Left ventricle myocardium inferior (tissue), 1 donor: Measurements from ENCODE around the gene OGT. TPM values are rescaled to one million over a fixed set of nuclear protein-coding genes. Genes with fewer than 3 reads are reported as not detected.
A peak's percentile ranks its signal among the peaks of the same experiment; 100 is the strongest.
"Not testable (repeated sequence)": the region's sequence is repeated elsewhere in the genome, so short reads cannot be mapped to it uniquely, and the experiment has no call there.

Experiments used
- DNase-seq: peaks from one replicate; pipeline ENCODE4 v3.0.0-alpha.2; 2020
- H3K27ac ChIP-seq: fragments of 200-600 bp; replicated peaks from 2 replicates; pipeline ENCODE4 v1.8.0; 2021
- H3K27me3 ChIP-seq: fragments of 200-600 bp; 2 replicates; pipeline ENCODE4 v1.8.0; 2021; ENCODE audit warnings: low read depth
- H3K36me3 ChIP-seq: fragments of 200-600 bp; 2 replicates; pipeline ENCODE4 v1.8.0; 2021
- H3K4me1 ChIP-seq: fragments of 200-600 bp; 2 replicates; pipeline ENCODE4 v1.8.0; 2021
- H3K4me3 ChIP-seq: fragments of 200-600 bp; 2 replicates; pipeline ENCODE4 v1.8.0; 2021; ENCODE audit warnings: mild to moderate bottlenecking, moderate library complexity
- H3K9me3 ChIP-seq: fragments of 200-600 bp; replicated peaks from 2 replicates; pipeline ENCODE4 v1.8.0; 2021
- CTCF ChIP-seq: fragments of 200-600 bp; IDR thresholded peaks from 2 replicates; pipeline ENCODE4 v1.8.0; 2021; ENCODE audit warnings: antibody characterized with exemption, mild to moderate bottlenecking, borderline replicate concordance
- intact Hi-C: fragments of 100-400 bp; cut with micrococcal nuclease; formaldehyde crosslinking; loops from one replicate; pipeline ENCODE4 v1.11.0; 2022
- total RNA-seq: library from RNA; stranded (reverse); fragmentation: NEBNext Ultra II Directional; extraction: Animal tissue kit (Norgen Biotek cat#: 25700); gene quantifications from one replicate; pipeline ENCODE4 v1.2.1, GENCODE V29; 2021
- donor health status: DM: no; HTN: yes; CAD: no; lungs with severe emphysema.

Gene OGT
- total RNA-seq, 1 donor from 2014 or later, result 83.8 TPM

- TF ChIP-seq CTCF, result no peak
- H3K36me3 ChIP-seq, result peaks cover 20% of the 10 kb centered on the region
- intact Hi-C loops, result no loop called here
- H3K27me3 ChIP-seq, result no peaks in the 10 kb centered on the region
- no peak for DNase-seq
- H3K9me3 ChIP-seq, result no peaks in the 10 kb centered on the region
- H3K27ac ChIP-seq, result no peak overlapping the region
- H3K4me1 ChIP-seq, result no peaks in the 10 kb centered on the region
- no peak overlapping the region for H3K4me3 ChIP-seq
These were observed 46.5 kb downstream of the OGT start for GRCh38 chrX:71579136-71579989.

GRCh38 chrX:71579990-71580380 lies 47.1 kb downstream of the OGT start:
- intact Hi-C loops, result no loop called here
- H3K9me3 ChIP-seq, result no peaks in the 10 kb centered on the region

DNA sequence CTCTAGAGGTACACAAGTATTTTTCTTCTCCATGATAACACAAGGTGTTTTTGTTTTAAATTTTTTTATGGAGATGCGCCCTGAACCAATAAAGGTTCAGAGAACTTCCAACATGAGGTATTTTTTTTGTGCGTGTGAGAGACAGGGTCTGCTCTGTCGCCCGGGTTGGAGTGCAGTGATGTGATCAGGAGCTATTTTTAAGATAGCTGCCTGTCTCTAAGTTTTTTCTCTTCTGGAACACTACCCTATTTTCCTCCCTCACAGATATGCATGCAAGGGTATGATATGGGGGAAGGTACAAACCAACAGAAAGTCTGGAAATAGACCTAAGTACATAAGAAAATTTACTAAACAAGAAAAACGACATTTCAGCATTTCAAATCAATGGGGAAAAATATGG lies 48.3 kb downstream of the OGT start:
- H3K27ac ChIP-seq, result peak overlapping the region; percentile 54
- intact Hi-C loops, result no loop called here
- DNase-seq, result no peak
- H3K4me3 ChIP-seq, result no peak overlapping the region
- no peaks in the 10 kb centered on the region for H3K9me3 ChIP-seq
- H3K4me1 ChIP-seq, result no peaks in the 10 kb centered on the region
- H3K27me3 ChIP-seq, result no peaks in the 10 kb centered on the region
- peaks cover 5% of the 10 kb centered on the region for H3K36me3 ChIP-seq
- no peak for TF ChIP-seq CTCF

More at GRCh38 chrX:71579990-71580380, 47.1 kb downstream of the OGT start:
- H3K4me1 ChIP-seq, result no peaks in the 10 kb centered on the region
- no peak overlapping the region for H3K27ac ChIP-seq
- DNase-seq, result no peak
- H3K36me3 ChIP-seq, result peaks cover 14% of the 10 kb centered on the region
- no peak overlapping the region for H3K4me3 ChIP-seq
- H3K27me3 ChIP-seq, result no peaks in the 10 kb centered on the region
- no peak for TF ChIP-seq CTCF

DNA sequence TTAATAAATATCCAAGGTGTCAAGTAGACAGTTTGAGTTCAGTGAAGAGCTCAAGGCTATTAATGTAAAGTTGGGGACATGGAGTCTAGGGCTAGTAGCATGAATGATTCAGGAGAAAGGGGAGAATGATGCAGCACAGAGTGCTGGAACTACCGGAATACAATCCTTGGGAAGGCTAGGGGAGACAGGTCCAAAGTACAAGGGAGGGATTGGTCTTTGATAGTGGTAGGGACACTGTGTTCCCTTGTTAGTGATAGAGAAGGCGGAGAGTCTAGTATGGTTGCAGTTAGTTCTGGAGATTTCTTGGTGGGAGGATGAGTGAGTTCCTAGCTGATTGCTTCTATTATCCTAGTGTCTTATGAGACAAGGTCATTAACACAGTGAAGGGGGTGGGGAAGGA lies 54.0 kb downstream of the OGT start:
- no peaks in the 10 kb centered on the region for H3K27me3 ChIP-seq
- H3K4me1 ChIP-seq, result no peaks in the 10 kb centered on the region
- H3K27ac ChIP-seq, result peak overlapping the region; percentile 33
- no peaks in the 10 kb centered on the region for H3K36me3 ChIP-seq
- H3K9me3 ChIP-seq, result no peaks in the 10 kb centered on the region
- DNase-seq, result no peak
- intact Hi-C loops, result no loop called here
- no peak overlapping the region for H3K4me3 ChIP-seq
- TF ChIP-seq CTCF, result no peak

GRCh38 chrX:71593210-71593609 lies 60.3 kb downstream of the OGT start:
- H3K36me3 ChIP-seq, H3K4me1 ChIP-seq, H3K9me3 ChIP-seq, DNase-seq, H3K27me3 ChIP-seq, H3K27ac ChIP-seq, H3K4me3 ChIP-seq, intact Hi-C loops: not testable (repeated sequence)

DNA sequence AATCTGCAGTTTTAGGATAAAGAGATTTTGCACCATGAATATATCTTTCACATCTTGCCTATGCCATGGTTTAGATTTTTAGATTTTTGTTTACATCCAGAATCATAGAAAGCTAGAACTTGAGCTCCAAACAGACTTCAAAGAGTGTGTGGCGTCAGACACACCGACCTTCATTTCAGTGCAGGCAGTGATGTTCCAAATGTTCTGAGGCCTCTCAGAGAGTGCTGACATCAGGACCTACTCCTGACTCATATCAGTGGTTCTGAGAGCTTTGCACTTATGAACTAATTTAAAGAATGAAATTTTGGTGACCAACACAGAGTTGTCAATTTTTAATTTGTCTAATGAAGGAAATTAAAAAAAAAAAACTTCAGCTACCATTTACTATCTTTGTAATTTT lies 67.1 kb downstream of the OGT start:
- Histone ChIP-seq H3K27me3 (no peaks in the 10 kb centered on the region), H3K4me3 (no peak overlapping the region), H3K36me3 (peaks cover 48% of the 10 kb centered on the region), H3K27ac (no peak overlapping the region), H3K4me1 (no peaks in the 10 kb centered on the region), H3K9me3 (no peaks in the 10 kb centered on the region)
- intact Hi-C loops, result no loop called here
- TF ChIP-seq CTCF, result no peak
- no peak for DNase-seq
